ENCODE results near the gene TRAPPC2.
"Not testable (repeated sequence)": the region's sequence is repeated elsewhere in the genome, so short reads cannot be mapped to it uniquely, and the experiment has no call there.

The TRAPPC2 gene

GRCh38 chrX:13742397-13743176, 8.2 kb upstream of the TRAPPC2 start:
- DNase-seq, result no peak

- no peak for DNase-seq
Observed at GRCh38 chrX:13741695-13742094, 7.3 kb upstream of the TRAPPC2 start.

- DNase-seq, result no peak
Observed at GRCh38 chrX:13733506-13733905, 914 bp downstream of the TRAPPC2 start.

- DNase-seq, result no peak
Observed at GRCh38 chrX:13732246-13733067, 2.0 kb downstream of the TRAPPC2 start.

- not testable (repeated sequence) for DNase-seq
Observed at GRCh38 chrX:13730523-13730922, 3.9 kb downstream of the TRAPPC2 start.

- not testable (repeated sequence) for DNase-seq
Observed at GRCh38 chrX:13726583-13726982, 7.8 kb downstream of the TRAPPC2 start.

GRCh38 chrX:13724878-13725277, 9.5 kb downstream of the TRAPPC2 start:
- not testable (repeated sequence) for DNase-seq

- DNase-seq, result no peak
Observed at GRCh38 chrX:13721819-13722519, 12.5 kb downstream of the TRAPPC2 start.

GRCh38 chrX:13721371-13721770, 13.0 kb downstream of the TRAPPC2 start:
- no peak for DNase-seq

- DNase-seq, result no peak
Observed at GRCh38 chrX:13719192-13719856, 15.1 kb downstream of the TRAPPC2 start.

GRCh38 chrX:13717700-13718472, 16.5 kb downstream of the TRAPPC2 start:
- DNase-seq, result no peak

- DNase-seq, result no peak
Observed at GRCh38 chrX:13716905-13717304, 17.5 kb downstream of the TRAPPC2 start.

GRCh38 chrX:13716455-13716854, 18.0 kb downstream of the TRAPPC2 start:
- DNase-seq, result no peak

- no peak for DNase-seq
Observed at GRCh38 chrX:13711141-13711540, 23.3 kb downstream of the TRAPPC2 start.

GRCh38 chrX:13703589-13703988, 30.8 kb downstream of the TRAPPC2 start:
- DNase-seq, result no peak

GRCh38 chrX:13703135-13703534, 31.3 kb downstream of the TRAPPC2 start:
- DNase-seq, result no peak

GRCh38 chrX:13702111-13702789, 32.2 kb downstream of the TRAPPC2 start:
- no peak for DNase-seq

- no peak for DNase-seq
Observed at GRCh38 chrX:13700380-13700779, 34.0 kb downstream of the TRAPPC2 start.

GRCh38 chrX:13699183-13699826, 35.1 kb downstream of the TRAPPC2 start:
- no peak for DNase-seq

- no peak for DNase-seq
Observed at GRCh38 chrX:13698432-13698831, 36.0 kb downstream of the TRAPPC2 start.

- no peak for DNase-seq
Observed at GRCh38 chrX:13697976-13698375, 36.4 kb downstream of the TRAPPC2 start.
